Measurements from ENCODE around the gene BIN1.

The BIN1 gene

GRCh38 chr2:127037476-127037875 is 69.5 kb downstream of the BIN1 start:
- no peak for TF ChIP-seq REST (IDR thresholded peaks at IDR 0.05; ENCODE audit: insufficient read depth in 1 of 2, low read depth in 2 of 2, low read length in 2 of 2)
- no peak for TF ChIP-seq FOXP2 (optimal IDR thresholded peaks at IDR 0.05; ENCODE audit: borderline replicate concordance, extremely low read depth, extremely low read length, insufficient read depth)
- TF ChIP-seq SIN3A (IDR thresholded peaks at IDR 0.05; ENCODE audit: borderline replicate concordance, insufficient read depth, low read length), result no peak
- TF ChIP-seq POLR2AphosphoS5 (IDR thresholded peaks at IDR 0.05; ENCODE audit: low read depth, low read length), result no peak
- TF ChIP-seq TAF1 (IDR thresholded peaks at IDR 0.05; ENCODE audit: borderline replicate concordance, insufficient read depth, low read length), result no peak

- TF ChIP-seq TAF1 (IDR thresholded peaks at IDR 0.05; ENCODE audit: borderline replicate concordance, insufficient read depth, low read length) (no peak), POLR2AphosphoS5 (IDR thresholded peaks at IDR 0.05; ENCODE audit: low read depth, low read length) (no peak), SIN3A (IDR thresholded peaks at IDR 0.05; ENCODE audit: borderline replicate concordance, insufficient read depth, low read length) (no peak), FOXP2 (optimal IDR thresholded peaks at IDR 0.05; ENCODE audit: borderline replicate concordance, extremely low read depth, extremely low read length, insufficient read depth) (no peak), REST (IDR thresholded peaks at IDR 0.05; ENCODE audit: insufficient read depth in 1 of 2, low read depth in 2 of 2, low read length in 2 of 2) (no peak)
Measured at GRCh38 chr2:127034883-127035611, 71.9 kb downstream of the BIN1 start.

- TF ChIP-seq FOXP2 (optimal IDR thresholded peaks at IDR 0.05; ENCODE audit: borderline replicate concordance, extremely low read depth, extremely low read length, insufficient read depth) (no peak), TAF1 (IDR thresholded peaks at IDR 0.05; ENCODE audit: borderline replicate concordance, insufficient read depth, low read length) (no peak), SIN3A (IDR thresholded peaks at IDR 0.05; ENCODE audit: borderline replicate concordance, insufficient read depth, low read length) (no peak), POLR2AphosphoS5 (IDR thresholded peaks at IDR 0.05; ENCODE audit: low read depth, low read length) (no peak)
Measured at GRCh38 chr2:127034051-127034450, 72.9 kb downstream of the BIN1 start.

GRCh38 chr2:127032621-127033020 is 74.3 kb downstream of the BIN1 start:
- no peak for TF ChIP-seq POLR2AphosphoS5 (IDR thresholded peaks at IDR 0.05; ENCODE audit: low read depth, low read length)
- no peak for TF ChIP-seq REST (IDR thresholded peaks at IDR 0.05; ENCODE audit: insufficient read depth in 1 of 2, low read depth in 2 of 2, low read length in 2 of 2)
- TF ChIP-seq SIN3A (IDR thresholded peaks at IDR 0.05; ENCODE audit: borderline replicate concordance, insufficient read depth, low read length), result no peak
- TF ChIP-seq FOXP2 (optimal IDR thresholded peaks at IDR 0.05; ENCODE audit: borderline replicate concordance, extremely low read depth, extremely low read length, insufficient read depth), result no peak
- TF ChIP-seq TAF1 (IDR thresholded peaks at IDR 0.05; ENCODE audit: borderline replicate concordance, insufficient read depth, low read length), result no peak

GRCh38 chr2:127029350-127030051 is 77.5 kb downstream of the BIN1 start:
- TF ChIP-seq SIN3A (IDR thresholded peaks at IDR 0.05; ENCODE audit: borderline replicate concordance, insufficient read depth, low read length) (no peak), TAF1 (IDR thresholded peaks at IDR 0.05; ENCODE audit: borderline replicate concordance, insufficient read depth, low read length) (no peak), FOXP2 (optimal IDR thresholded peaks at IDR 0.05; ENCODE audit: borderline replicate concordance, extremely low read depth, extremely low read length, insufficient read depth) (no peak), POLR2AphosphoS5 (IDR thresholded peaks at IDR 0.05; ENCODE audit: low read depth, low read length) (no peak), REST (IDR thresholded peaks at IDR 0.05; ENCODE audit: insufficient read depth in 1 of 2, low read depth in 2 of 2, low read length in 2 of 2) (no peak)

All from PFSK-1 (cell line).